ENCODE results near the gene LGALS9C. TPM values are rescaled to one million over a fixed set of nuclear protein-coding genes. Genes with fewer than 3 reads are reported as not detected.
"Not testable (repeated sequence)": the region's sequence is repeated elsewhere in the genome, so short reads cannot be mapped to it uniquely, and the experiment has no call there.

Gene LGALS9C
- total and polyA plus RNA-seq, 4 experiments from 2014 or later, result not detected

DNA sequence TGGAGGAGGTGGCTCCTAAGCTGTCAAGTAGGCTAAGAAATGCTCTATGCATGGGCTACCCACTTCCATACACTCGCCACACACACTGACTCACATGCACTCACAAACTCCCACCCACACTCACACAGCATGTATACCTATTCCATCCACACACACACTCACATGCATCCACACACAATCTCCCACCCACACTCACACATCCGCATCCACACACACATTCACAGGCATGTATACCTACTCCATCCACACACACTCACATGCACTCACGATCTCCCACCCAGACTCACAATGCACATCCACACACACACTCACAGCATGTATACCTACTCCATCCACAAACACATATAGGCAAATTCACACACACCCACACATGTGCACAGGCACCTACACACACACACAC lies 32.1 kb downstream of the LGALS9C start:
- H3K27ac Mint-ChIP-seq; POLR2A ChIA-PET (ENCODE audit: partially characterized antibody); intact Hi-C loops (cut with micrococcal nuclease); H3K36me3 Mint-ChIP-seq; H3K27ac ChIP-seq (ENCODE audit: low read depth, low read length); DNase-seq; CTCF ChIA-PET (ENCODE audit: partially characterized antibody); H3K27me3 ChIP-seq (ENCODE audit: insufficient read depth, low read length); H3K36me3 ChIP-seq (ENCODE audit: insufficient read depth, low read length); H3K4me1 Mint-ChIP-seq; H3K9me3 Mint-ChIP-seq; H3K4me1 ChIP-seq (ENCODE audit: insufficient read depth, low read length); H3K4me3 Mint-ChIP-seq; H3K4me3 ChIP-seq (ENCODE audit: low read length in 2 of 2); H3K9me3 ChIP-seq (ENCODE audit: control insufficient read depth in 1 of 2, low read length in 2 of 2); H3K27me3 Mint-ChIP-seq: not testable (repeated sequence)

DNA sequence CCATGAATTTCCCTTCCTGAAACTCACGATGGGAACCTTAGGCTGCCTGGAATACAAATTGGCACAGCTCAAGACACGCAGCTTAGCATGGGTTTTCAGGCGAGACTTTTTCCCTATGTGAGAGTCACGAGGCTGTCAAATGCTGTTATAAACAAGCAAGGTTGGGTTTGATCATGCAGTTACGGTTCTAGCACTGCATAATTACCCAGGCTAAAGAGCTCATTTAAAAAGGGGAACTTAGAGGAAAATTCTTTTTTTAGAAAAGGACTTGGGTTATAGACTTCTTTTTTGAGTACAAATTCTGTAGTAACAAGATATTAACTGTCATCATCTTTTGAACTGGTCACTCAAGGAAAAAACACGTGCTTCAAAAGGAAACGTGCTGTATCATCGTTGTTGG lies 44.5 kb downstream of the LGALS9C start:
- CTCF ChIA-PET (ENCODE audit: partially characterized antibody), result interaction anchor here (0.6 kb wide), 1 partner anchor 1601 kb away, joined by 3 read pairs; no protein-coding TSS in a partner anchor
- H3K27ac Mint-ChIP-seq; H3K36me3 Mint-ChIP-seq; H3K27me3 ChIP-seq (ENCODE audit: insufficient read depth, low read length); H3K27me3 Mint-ChIP-seq; H3K9me3 ChIP-seq (ENCODE audit: control insufficient read depth in 1 of 2, low read length in 2 of 2); H3K27ac ChIP-seq (ENCODE audit: low read depth, low read length); H3K4me1 ChIP-seq (ENCODE audit: insufficient read depth, low read length); POLR2A ChIA-PET (ENCODE audit: partially characterized antibody); H3K4me3 ChIP-seq (ENCODE audit: low read length in 2 of 2); H3K4me3 Mint-ChIP-seq; H3K4me1 Mint-ChIP-seq; H3K36me3 ChIP-seq (ENCODE audit: insufficient read depth, low read length); H3K9me3 Mint-ChIP-seq; DNase-seq; intact Hi-C loops (cut with micrococcal nuclease): not testable (repeated sequence)

DNA sequence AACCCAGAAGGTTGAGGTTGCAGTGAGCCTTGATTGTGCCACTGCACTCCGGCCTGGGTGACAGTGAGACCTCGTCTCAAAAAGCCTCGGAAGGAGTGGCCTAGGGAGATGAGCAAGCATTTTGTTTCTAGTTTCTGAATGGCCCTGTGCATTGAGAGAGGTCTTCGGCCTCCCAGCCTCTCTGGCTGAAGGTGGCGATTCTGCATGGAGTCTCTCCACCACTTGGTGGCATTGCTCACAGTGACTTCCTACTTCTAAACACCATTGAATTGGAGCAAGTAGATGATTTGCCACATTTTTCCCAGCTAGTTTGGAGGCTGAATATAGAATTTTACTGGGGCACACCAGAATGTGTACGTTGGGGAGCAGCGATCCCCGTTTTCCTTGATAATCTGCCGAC lies 48.4 kb downstream of the LGALS9C start:
- H3K36me3 Mint-ChIP-seq; H3K4me3 ChIP-seq (ENCODE audit: low read length in 2 of 2); H3K27me3 ChIP-seq (ENCODE audit: insufficient read depth, low read length); H3K27ac ChIP-seq (ENCODE audit: low read depth, low read length); H3K36me3 ChIP-seq (ENCODE audit: insufficient read depth, low read length); H3K9me3 Mint-ChIP-seq; DNase-seq; H3K9me3 ChIP-seq (ENCODE audit: control insufficient read depth in 1 of 2, low read length in 2 of 2); H3K4me1 Mint-ChIP-seq; H3K27me3 Mint-ChIP-seq; H3K4me1 ChIP-seq (ENCODE audit: insufficient read depth, low read length); CTCF ChIA-PET (ENCODE audit: partially characterized antibody); H3K27ac Mint-ChIP-seq; intact Hi-C loops (cut with micrococcal nuclease); H3K4me3 Mint-ChIP-seq; POLR2A ChIA-PET (ENCODE audit: partially characterized antibody): not testable (repeated sequence)

DNA sequence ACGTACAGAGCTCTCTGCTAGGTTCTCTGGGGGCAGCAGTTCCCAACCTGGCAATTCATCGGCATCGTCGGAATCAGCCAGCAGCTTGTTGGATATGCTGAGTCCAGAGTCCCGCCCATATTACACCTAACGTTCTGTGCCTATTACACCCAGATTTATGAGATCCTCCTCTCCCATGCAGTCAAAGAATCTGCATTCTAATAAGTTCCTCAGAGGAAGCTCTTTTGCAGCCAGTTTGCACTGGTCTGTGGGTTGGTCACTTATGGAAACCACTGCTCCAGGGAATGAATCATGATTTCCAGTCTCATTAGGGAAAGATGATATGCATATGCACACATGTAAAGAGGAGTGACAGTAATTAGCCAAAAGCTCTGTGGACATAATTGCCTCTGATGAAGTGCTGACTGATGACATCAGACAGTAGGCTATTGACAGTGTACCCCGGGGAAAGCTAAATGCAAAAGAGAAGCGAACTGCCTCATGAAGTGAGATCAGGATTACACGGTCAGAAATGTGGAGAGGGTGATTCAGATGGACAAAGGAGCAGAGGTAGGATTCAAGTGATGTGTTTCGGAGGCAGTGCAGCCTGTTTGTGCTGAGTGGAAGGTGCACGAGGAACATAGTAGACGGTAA lies 49.7 kb downstream of the LGALS9C start:
- H3K4me3 ChIP-seq (ENCODE audit: low read length in 2 of 2); H3K36me3 Mint-ChIP-seq; H3K9me3 Mint-ChIP-seq; DNase-seq; H3K36me3 ChIP-seq (ENCODE audit: insufficient read depth, low read length); H3K27me3 ChIP-seq (ENCODE audit: insufficient read depth, low read length); H3K27me3 Mint-ChIP-seq; H3K27ac ChIP-seq (ENCODE audit: low read depth, low read length); H3K4me1 ChIP-seq (ENCODE audit: insufficient read depth, low read length); H3K27ac Mint-ChIP-seq; H3K9me3 ChIP-seq (ENCODE audit: control insufficient read depth in 1 of 2, low read length in 2 of 2); CTCF ChIA-PET (ENCODE audit: partially characterized antibody); H3K4me3 Mint-ChIP-seq; H3K4me1 Mint-ChIP-seq; POLR2A ChIA-PET (ENCODE audit: partially characterized antibody); intact Hi-C loops (cut with micrococcal nuclease): not testable (repeated sequence)

DNA sequence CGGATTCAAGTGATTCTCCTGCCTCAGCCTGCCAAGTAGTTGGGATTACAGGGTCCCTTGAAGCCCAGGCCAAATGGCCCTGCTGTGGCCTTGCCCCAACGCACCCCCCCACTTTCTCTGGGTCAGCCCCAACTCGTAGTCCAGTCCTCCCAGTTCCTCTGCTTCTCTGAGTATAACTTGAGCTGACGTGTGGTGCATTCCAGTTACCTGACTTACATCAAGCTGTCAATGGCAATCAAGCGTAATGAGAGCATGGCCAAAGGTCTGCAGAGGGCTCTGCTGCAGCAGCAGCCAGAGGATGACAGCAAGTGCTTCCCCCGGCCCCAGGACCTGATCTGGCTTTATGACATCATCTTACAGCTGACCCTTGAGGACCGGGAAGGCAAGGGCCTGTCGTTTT lies 50.8 kb downstream of the LGALS9C start:
- H3K4me3 ChIP-seq (ENCODE audit: low read length in 2 of 2); H3K4me1 ChIP-seq (ENCODE audit: insufficient read depth, low read length); H3K9me3 ChIP-seq (ENCODE audit: control insufficient read depth in 1 of 2, low read length in 2 of 2); H3K27me3 Mint-ChIP-seq; H3K27ac Mint-ChIP-seq; H3K9me3 Mint-ChIP-seq; H3K27ac ChIP-seq (ENCODE audit: low read depth, low read length); H3K4me3 Mint-ChIP-seq; CTCF ChIA-PET (ENCODE audit: partially characterized antibody); H3K27me3 ChIP-seq (ENCODE audit: insufficient read depth, low read length); H3K36me3 Mint-ChIP-seq; intact Hi-C loops (cut with micrococcal nuclease); POLR2A ChIA-PET (ENCODE audit: partially characterized antibody); H3K4me1 Mint-ChIP-seq; H3K36me3 ChIP-seq (ENCODE audit: insufficient read depth, low read length): not testable (repeated sequence)
- DNase-seq, result peak in 1 of 5 donors; percentile 14

DNA sequence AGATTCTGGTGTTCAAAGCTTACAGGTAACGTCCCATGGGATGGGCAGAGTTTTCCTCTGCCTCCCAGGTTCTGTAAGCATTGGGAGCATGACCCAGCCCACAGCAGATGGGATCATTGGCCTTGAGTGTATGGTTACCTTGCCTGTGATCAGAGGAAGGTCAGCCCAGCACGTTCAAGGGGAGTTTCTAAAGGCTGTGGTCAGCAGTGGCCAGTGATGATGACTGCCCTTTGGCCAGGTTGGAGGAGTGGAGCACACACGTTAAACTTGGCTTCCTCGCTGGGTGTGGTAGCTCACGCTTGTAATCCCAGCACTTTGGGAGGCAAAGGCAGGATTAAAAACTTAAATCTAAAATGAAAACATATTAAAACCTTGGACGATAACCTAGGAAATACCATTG lies 51.8 kb downstream of the LGALS9C start:
- H3K4me1 ChIP-seq (ENCODE audit: insufficient read depth, low read length); H3K4me1 Mint-ChIP-seq; H3K27ac Mint-ChIP-seq; H3K4me3 ChIP-seq (ENCODE audit: low read length in 2 of 2); H3K4me3 Mint-ChIP-seq; H3K27me3 ChIP-seq (ENCODE audit: insufficient read depth, low read length); DNase-seq; H3K27me3 Mint-ChIP-seq; H3K36me3 ChIP-seq (ENCODE audit: insufficient read depth, low read length); CTCF ChIA-PET (ENCODE audit: partially characterized antibody); H3K36me3 Mint-ChIP-seq; intact Hi-C loops (cut with micrococcal nuclease); H3K9me3 ChIP-seq (ENCODE audit: control insufficient read depth in 1 of 2, low read length in 2 of 2); H3K27ac ChIP-seq (ENCODE audit: low read depth, low read length); H3K9me3 Mint-ChIP-seq; POLR2A ChIA-PET (ENCODE audit: partially characterized antibody): not testable (repeated sequence)

DNA sequence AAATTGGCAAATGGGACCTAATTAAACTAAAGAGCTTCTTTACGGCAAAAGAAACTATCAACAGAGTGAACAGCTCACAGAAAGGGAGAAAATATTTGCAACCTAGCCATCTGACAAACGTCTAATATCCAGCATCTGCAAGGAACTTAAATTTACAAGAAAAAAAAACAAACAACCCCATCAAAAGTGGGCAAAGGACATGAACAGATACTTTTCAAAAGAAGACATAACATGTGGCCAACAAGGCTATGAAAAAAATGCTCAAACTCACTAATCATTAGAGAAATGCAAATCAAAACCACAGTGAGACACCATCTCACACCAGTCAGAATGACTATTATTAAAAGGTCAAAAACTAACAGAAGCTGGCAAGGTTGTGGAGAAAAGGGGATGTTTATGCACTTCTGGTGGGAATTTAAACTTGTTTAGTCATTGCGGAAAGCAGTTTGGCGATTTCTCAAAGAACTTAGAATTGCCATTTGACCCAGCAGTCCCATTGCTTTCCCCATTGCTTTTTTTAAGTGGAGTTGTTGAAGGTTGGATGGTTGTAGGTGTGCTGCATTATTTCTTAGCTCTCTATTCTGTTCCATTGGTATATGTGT lies 52.4 kb downstream of the LGALS9C start:
- H3K27me3 ChIP-seq (ENCODE audit: insufficient read depth, low read length); DNase-seq; H3K4me3 ChIP-seq (ENCODE audit: low read length in 2 of 2); H3K4me3 Mint-ChIP-seq; CTCF ChIA-PET (ENCODE audit: partially characterized antibody); H3K4me1 Mint-ChIP-seq; H3K27me3 Mint-ChIP-seq; H3K27ac ChIP-seq (ENCODE audit: low read depth, low read length); H3K36me3 ChIP-seq (ENCODE audit: insufficient read depth, low read length); intact Hi-C loops (cut with micrococcal nuclease); H3K4me1 ChIP-seq (ENCODE audit: insufficient read depth, low read length); H3K9me3 Mint-ChIP-seq; POLR2A ChIA-PET (ENCODE audit: partially characterized antibody); H3K36me3 Mint-ChIP-seq; H3K27ac Mint-ChIP-seq; H3K9me3 ChIP-seq (ENCODE audit: control insufficient read depth in 1 of 2, low read length in 2 of 2): not testable (repeated sequence)

DNA sequence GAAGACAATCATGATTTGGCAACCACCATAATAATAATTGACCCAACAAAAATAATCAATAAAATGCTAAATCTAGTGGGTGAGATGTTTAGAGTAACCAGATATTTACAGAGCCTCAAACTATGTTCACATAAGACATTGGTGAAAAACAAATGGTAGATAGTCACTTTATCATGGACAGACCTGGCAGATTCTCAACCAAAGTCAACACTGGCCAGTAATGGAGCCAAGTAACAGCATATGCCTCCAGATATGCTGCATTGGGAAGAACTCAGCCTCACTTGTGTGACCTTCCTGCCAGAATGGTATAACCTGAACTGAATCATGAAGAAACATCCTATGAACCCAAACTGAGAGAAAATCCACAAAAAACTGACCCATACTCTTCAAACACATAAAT lies 53.8 kb downstream of the LGALS9C start:
- DNase-seq; H3K4me1 Mint-ChIP-seq; CTCF ChIA-PET (ENCODE audit: partially characterized antibody); intact Hi-C loops (cut with micrococcal nuclease); H3K36me3 ChIP-seq (ENCODE audit: insufficient read depth, low read length); H3K36me3 Mint-ChIP-seq; H3K27me3 Mint-ChIP-seq; H3K4me1 ChIP-seq (ENCODE audit: insufficient read depth, low read length); H3K27me3 ChIP-seq (ENCODE audit: insufficient read depth, low read length); H3K27ac ChIP-seq (ENCODE audit: low read depth, low read length); H3K9me3 ChIP-seq (ENCODE audit: control insufficient read depth in 1 of 2, low read length in 2 of 2); H3K4me3 ChIP-seq (ENCODE audit: low read length in 2 of 2); H3K4me3 Mint-ChIP-seq; POLR2A ChIA-PET (ENCODE audit: partially characterized antibody): not testable (repeated sequence)
- Mint-ChIP-seq H3K27ac (peak overlapping the region in 1 of 7 donors; percentile 63), H3K9me3 (peaks cover 0 to 10% (median 0%) of the 10 kb centered on the region in 8 donors)

Data from CD4-positive, alpha-beta memory T cell (primary cell).